HG03378 (cell line): ENCODE data around the gene AZU1.
"Not testable (repeated sequence)": the region's sequence is repeated elsewhere in the genome, so short reads cannot be mapped to it uniquely, and the experiment has no call there.

ENCODE experiments used
- ATAC-seq: cut with Tn5 transposase; IDR thresholded peaks from one replicate; pipeline ENCODE4 v1.9.1; 2021; ENCODE audit warnings: mild to moderate bottlenecking, moderate library complexity; ENCODE audit not compliant: unreplicated experiment

Gene AZU1

DNA sequence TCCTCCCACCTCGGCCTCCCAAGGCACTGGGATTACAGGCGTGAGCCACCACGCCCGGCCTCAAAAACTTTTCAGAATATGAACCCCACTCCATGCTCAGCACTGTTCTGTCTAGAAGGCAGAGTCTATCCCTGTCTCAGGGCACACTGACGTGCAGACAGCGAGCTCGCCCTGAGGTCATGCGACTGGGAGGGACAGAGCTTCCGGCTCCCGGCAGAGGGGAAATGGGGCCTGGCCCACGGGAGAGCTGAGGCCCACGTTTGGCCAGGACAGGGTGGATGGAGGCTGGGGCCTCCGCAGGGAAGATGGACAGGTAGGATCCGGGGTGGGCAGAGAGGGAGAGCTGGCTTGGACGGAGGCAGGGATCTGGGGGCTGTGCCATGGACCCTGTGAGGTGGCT is 2.8 kb upstream of the AZU1 start:
- no peak for ATAC-seq

DNA sequence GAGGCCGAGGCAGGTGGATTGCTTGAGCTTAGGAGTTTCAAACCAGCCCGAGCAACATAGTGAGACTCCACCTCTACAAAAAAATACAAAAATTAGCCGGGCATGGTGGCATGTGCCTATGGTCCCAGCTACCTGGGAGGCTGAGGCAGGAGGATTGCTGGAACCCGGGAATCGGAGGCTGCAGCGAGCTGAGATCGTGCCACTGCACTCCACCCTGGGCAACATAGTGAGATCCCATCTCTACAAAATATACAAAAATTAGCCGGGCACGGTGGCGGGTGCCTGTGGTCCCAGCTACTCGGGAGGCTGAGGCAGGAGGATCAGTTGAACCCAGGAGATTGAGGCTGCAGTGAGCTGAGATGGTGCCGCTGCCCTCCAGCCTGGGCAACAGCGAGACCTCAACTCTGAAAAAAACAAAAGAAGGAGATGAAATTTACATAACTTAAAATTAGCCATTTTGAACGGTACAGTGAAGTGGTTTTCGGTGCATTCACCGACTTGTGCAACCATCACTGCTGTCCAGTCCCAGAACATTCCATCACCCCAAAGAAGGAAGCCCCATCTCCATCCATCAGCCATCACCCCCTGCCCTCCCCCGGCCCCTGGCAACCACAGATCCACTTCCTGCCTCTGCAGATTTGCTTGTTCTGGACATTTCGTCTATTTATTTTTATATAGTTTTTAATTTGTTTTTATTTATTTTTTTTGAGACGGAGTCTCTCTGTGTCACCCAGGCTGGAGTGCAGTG is 1.6 kb upstream of the AZU1 start:
- no peak for ATAC-seq

DNA sequence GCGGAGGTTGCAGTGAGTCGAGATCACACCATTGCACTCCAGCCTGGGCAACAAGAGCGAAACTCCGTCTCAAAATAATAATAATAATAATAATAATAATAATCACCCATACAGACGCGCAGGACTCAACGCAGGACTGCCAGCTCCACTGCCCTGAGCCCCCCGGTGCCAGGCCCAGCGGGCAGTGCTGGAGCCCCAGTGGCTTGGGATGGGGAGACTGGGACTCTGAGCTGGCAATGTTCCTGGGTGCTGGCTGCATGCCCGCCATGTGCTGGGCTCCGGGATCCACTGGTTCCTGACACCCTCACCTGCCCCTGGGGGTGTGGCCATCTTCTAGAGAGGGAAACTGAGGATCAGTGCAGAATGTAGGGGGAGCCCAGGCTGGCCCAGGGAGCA is 325 bp upstream of the AZU1 start:
- no peak for ATAC-seq

DNA sequence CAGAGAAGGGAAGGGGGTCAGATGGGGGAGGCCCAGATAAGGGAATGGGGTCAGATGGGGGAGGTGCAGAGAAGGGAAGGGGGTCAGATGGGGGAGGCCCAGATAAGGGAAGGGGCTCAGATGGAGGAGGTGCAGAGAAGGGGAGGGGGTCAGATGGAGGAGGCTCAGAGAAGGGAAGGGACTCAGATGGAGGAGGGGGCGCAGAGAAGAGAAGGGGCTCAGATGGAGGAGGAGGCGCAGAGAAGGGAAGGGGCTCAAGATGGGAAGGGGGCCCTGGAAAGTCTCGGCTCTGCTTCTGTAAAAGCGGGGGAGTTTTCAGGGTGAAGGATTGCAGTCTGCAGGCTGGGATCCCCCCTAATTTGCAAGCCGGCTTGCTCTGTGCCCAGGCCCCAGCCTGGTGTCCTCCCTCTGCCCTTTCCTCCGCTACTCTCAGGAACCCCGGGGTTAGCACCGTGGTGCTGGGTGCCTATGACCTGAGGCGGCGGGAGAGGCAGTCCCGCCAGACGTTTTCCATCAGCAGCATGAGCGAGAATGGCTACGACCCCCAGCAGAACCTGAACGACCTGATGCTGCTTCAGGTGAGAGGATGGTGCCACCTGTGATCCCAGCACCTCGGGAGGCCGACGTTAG is 1.6 kb downstream of the AZU1 start:
- no peak for ATAC-seq

DNA sequence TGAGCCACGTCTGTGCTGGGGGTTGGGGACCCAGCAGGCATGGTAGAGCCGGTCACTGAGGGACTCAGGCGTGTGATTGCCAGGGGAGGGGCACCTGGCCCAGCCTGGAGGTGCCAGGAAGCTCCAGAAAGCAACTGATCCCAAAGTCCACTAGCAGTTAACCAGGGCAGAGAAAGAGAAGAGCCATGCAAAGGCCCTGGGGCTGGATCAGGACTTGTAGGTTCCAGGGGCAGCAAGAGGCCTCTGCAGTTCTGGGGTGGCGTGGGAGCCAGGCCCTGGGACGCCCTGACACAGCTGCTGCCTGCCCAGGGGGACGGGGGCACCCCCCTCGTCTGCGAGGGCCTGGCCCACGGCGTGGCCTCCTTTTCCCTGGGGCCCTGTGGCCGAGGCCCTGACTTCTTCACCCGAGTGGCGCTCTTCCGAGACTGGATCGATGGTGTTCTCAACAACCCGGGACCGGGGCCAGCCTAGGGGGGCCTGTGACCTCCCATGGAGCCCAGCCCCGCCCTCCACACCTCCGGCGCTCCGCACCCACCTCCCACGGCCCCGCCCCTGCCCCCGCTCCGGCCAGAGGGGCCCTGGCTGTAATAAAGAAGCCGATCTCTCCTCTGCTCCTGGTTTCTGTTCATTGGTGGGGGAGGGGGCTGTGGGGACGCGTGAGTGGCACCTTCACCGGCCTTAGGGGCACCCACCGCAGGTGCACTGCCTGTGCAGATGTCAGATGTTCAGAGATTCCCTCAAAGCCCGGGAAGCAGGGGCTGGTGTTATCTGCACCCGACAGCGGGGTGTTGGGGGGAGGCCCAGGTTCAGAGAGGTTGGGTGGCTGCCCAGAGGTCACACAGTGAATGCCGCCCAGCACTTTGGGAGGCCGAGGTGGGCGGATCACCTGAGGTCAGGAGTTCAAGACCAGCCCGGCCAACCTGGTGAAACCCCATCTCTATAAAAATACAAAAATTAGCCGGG is 4.1 kb downstream of the AZU1 start:
- ATAC-seq = no peak

DNA sequence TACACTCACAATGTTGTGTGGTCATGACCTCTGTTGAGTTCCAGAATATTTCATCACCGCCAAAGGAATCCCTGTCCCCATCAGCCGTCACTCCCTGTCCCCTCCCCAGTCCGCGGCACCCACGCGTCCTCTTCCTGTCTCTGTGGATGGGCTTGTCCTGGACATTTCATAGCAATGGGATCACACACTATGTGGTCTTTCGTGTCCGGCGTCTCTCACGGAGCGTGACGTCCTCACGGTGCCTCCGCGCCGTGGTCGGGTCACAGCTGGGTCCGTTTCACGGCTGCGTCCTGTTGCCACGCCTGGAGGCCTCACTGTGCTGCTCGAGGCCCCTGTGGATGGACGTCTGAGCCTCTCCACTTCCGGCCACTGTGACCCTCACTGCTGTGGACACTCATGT is 6.6 kb downstream of the AZU1 start:
- no peak for ATAC-seq

DNA sequence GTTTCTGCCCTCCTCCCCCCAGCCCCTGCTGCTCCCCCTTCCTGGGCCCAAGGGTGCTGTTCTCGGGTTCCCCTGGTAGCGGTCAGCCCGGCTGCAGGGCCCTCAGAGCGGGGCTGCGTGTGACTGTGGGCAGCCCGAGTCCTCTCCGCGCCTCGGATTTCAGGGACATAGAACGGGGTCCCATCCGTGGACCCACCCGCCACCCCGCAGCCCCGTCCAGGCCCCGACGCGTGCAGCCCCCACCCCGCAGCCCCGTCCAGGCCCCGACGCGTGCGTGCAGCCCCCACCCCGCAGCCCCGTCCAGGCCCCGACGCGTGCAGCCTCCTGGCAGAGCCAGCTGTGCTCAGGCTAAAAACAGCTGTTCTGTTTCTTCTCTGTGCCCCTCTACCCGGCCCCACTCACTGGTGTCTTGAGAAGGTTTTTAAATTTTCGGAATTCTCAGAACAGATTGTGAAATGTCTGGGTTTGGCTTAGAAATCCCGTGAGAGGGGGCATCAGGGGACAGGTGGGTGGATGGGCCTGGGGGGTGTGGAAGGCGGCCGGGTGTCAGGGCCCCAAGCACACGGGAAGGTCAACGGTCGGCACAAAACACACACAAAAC is 7.7 kb downstream of the AZU1 start:
- ATAC-seq = no peak

DNA sequence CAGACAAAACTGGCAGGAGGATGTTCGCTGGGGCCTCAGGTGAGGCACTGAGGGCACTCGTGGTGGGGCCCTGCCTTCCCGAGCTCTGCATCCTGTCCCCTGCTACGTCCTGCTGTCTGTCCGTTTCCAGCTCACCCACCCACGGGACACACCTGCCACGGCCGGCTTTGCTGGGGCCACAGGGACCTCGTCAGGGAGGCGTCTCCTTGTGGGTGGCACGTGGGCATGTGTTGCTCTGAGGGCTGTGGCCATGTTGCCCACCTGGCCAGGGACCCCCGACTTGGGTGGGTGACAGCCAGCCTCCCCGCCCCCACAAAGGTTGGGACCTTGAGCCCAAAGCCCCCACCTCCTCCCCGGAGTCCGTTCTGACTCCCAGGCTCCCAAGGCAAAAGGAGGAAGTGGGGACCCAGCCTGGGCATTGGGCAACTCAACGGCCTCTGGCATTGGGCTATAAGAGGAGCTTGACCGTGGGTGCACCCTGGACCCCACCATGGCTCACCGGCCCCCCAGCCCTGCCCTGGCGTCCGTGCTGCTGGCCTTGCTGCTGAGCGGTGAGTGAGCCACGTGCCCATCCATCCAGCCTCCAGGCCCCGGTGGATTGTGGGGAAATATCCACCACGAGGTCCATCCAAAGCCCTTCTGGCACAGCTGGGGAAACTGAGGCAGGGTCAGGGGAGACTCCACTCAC is 13.0 kb downstream of the AZU1 start, which contains the start of gene PRTN3:
PRTN3 (plus strand) TSS at position 481 of the 688 bp plus-strand sequence; CDS start at position 491, 10 bp downstream.
- ATAC-seq = no peak

DNA sequence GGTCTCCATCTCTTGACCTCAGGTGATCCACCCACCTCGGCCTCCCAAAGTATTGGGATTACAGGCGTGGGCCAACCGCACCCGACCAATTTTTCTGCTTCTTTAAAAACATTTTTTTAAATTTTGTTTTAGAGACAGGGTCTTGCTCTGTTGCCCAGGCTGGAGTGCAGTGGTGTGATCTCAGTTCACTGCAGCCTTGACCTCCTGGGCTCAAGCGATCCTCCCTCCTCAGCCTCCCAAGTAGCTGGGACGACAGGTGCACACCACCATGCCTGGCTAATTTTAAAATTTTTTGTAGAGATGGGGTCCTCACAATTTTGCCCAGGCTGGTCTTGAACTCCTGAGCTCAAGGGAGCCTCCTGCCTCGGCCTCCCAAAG is 15.2 kb downstream of the AZU1 start:
- ATAC-seq = not testable (repeated sequence)

DNA sequence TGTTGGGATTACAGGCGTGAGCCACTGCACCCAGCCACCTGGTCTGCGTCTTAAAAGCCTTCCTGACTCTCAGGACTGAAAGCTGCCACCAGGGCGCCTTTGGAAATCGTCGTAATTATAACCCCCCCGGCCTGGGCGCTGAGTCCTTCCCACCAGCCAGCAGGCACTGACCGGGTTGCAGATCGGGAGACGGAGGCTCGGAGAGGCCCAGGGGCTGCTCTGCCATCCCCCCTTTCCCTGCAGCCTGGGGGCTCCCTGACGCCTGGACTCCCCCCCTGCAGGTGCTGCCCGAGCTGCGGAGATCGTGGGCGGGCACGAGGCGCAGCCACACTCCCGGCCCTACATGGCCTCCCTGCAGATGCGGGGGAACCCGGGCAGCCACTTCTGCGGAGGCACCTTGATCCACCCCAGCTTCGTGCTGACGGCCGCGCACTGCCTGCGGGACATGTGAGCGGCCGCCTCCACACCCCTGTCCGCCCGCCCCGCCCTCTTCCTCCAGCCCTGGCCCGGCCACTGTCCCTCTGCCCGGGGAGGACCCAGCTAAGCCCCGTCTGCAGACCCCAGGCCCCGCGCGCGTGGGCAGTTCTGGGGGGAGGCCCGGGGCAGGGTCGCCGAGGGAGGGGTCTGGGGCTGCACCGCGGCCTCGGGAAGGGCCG is 15.7 kb downstream of the AZU1 start:
- ATAC-seq = no peak

DNA sequence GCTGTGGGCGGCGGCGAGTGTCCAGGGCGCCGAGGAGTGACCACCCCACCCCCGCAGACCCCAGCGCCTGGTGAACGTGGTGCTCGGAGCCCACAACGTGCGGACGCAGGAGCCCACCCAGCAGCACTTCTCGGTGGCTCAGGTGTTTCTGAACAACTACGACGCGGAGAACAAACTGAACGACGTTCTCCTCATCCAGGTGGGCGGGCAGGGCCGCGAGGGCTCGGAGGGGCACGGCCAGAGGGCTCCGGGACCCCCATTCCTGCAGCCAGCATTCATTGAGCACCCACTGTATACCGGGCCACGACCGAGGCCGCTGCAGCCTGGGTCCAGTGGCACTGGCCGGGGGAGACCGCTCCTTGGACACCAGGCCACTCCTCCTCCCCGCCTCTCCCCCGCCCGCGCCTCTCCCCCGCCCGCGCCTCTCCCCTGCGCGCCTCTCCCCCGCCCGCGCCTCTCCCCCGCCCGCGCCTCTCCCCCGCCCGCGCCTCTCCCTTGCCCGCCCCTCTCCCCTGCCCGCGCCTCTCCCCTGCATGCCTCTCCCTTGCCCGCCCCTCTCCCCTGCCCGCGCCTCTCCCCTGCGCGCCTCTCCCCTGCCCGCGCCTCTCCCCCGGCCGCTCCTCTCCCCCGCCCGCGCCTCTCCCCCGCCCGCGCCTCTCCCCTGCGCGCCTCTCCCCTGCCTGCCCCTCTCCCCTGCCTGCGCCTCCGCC is 16.4 kb downstream of the AZU1 start:
- no peak for ATAC-seq

DNA sequence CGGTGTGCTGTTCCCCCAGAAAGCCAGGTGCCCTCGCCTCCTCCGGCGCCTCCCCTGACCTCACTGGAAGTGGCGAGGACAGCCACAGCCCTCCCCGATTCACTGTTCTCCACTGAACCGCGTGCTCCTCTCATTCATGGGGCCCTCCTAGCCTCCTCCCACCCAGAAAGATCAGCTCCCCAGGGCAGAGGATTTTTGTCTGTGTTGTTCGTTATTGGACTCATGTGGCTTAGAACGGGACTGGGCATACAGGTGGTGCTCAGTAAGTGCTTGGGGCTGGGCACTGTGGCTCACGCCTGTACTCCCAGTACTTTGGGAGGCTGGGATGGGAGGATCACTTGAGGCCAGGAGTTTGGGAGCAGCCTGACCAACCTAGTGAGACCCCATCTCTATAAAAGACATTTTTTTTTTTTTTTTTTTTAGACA is 16.9 kb downstream of the AZU1 start:
- no peak for ATAC-seq

DNA sequence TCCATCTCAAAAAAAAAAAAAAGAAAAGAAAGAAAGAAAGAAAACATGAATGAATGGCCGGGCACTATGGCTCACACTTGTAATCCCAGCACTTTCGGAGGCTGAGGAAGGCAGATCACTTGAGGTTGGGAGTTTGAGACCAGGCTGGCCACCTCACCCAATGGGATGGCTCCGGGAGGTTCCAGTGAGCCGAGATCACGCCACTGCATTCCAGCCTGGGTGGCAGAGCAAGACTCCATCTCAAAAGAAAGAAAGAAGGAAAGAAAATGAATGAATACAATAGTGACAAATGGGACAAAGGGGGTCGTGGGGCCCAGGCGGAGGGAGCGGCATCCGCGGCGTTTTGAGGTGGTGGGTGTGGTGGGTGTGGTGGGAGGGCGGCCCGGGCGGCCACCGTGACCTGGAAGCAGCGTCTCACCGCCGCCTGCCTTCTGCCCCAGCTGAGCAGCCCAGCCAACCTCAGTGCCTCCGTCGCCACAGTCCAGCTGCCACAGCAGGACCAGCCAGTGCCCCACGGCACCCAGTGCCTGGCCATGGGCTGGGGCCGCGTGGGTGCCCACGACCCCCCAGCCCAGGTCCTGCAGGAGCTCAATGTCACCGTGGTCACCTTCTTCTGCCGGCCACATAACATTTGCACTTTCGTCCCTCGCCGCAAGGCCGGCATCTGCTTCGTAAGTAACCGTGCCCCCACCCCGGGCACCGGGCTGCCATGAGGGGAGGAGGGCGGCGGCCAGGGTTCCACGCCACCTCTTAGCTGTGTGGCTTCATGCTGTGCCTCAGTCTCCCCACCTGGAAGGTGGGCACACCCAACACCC is 18.3 kb downstream of the AZU1 start:
- no peak for ATAC-seq

DNA sequence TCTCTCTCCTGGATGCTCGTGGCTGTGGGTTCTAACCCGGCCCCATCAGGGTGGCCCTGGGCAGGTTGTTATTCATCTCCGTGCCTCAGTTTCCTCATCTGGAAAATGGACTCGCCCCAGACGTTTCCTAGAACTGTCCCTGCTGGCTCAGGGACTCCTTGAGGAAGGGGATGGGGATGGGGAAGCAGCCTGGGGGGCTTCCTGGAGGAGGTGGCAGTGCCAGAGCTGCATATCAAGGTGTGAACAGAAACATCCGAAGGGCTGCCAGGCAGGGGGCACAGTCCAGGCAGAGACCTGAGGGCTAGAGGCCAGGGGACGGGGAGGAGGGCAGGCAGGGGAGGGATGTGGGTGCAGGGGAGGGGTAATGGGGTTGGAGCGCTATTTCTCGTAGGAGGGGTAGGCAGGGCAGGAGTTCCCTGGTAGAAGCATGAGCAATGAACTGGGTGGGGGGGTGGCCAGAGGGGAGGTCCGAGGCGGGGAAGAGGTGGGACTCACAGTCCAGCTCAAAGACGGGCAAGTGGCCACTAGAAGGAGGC is 20.8 kb downstream of the AZU1 start:
- ATAC-seq = no peak

DNA sequence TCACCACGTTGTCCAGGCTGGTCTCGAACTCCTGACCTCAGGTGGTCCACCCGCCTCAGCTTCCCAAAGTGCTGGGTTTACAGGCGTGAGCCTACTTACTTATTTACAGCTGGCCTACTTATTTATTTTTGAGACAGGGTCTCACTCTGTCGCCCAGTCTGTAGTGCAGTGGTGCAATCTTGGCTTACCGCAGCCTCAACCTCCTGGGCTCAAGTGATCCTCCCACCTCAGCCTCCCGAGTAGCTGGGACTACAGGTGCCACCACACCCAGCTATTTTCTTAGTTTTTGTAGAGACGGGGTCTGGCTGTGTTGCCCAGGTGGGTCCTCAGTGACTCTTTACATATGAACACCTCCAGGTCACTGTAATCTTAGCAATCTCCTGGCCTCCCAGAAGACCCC is 21.6 kb downstream of the AZU1 start:
- not testable (repeated sequence) for ATAC-seq

DNA sequence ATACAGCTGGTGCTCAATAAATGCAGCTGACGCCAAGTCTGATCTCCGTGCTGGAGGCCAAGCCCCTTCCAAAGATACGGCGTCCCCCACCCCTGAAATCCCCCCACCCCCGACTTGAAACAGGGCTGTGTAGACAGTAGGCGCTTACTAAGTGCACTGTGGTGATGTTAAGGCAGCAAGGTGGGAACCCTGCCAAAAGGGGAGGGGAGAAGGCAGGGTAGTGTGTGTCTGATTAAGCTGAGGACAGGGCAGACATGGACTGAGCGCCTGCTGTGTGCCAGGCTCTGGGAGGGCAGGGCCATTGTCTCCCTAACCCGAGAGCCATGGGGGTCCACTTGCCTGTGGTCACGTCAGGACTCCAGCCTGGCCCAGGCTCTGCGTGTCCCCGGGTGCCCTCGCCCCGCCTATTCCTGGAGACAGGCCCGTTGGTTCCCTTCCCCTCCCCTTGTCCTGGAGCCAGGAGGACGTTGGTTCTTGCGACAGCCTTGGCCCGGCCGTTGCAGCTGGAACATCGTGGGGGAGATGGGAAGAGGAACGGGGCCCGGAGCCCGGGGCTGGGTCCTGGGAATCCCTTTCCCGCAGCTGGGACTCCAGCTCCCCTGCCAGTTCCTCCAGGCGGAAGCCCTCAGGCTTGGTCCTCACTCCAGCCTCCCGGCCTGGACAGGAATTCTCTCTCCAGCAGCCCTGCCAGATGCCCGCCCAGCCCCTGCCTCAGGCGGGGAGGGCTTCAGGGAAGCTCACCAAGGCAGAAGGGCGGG is 22.8 kb downstream of the AZU1 start:
- ATAC-seq = no peak

DNA sequence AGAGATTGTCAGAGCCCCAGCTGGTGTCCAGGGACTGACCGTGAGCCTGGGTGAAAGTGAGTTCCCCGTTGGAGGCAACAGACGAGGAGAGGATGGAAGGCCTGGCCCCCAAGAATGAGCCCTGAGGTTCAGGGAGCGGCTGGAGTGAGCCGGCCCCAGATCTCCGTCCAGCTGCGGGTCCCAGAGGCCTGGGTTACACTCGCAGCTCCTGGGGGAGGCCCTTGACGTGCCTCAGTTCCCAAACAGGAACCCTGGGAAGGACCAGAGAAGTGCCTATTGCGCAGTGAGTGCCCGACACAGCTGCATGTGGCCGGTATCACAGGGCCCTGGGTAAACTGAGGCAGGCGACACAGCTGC is 23.3 kb downstream of the AZU1 start:
- ATAC-seq = no peak
